Ectodermal cell (in vitro differentiated cells): ENCODE data around the gene TPO.

ENCODE experiments used
- H3K27ac ChIP-seq: 2 replicates; pipeline ENCODE4 v1.7.0; 2013; ENCODE audit warnings: mild to moderate bottlenecking, low read depth, low read length; ENCODE audit not compliant: insufficient read depth, poor library complexity, severe bottlenecking
- H3K27me3 ChIP-seq: 2 replicates; pipeline ENCODE4 v1.7.0; 2013; ENCODE audit warnings: mild to moderate bottlenecking, low read length; ENCODE audit not compliant: insufficient read depth, control insufficient read depth, poor library complexity, severe bottlenecking
- H3K36me3 ChIP-seq: one replicate; pipeline ENCODE4 v1.7.0; 2013; ENCODE audit warnings: low read length; ENCODE audit not compliant: control insufficient read depth, insufficient read depth
- H3K4me1 ChIP-seq: one replicate; pipeline ENCODE4 v1.7.0; 2013; ENCODE audit warnings: low read length; ENCODE audit not compliant: control insufficient read depth, insufficient read depth
- H3K4me3 ChIP-seq: 2 replicates; pipeline ENCODE4 v1.7.0; 2013; ENCODE audit warnings: low read depth, low read length, control low read depth; ENCODE audit not compliant: insufficient read depth
- H3K9me3 ChIP-seq: 2 replicates; pipeline ENCODE4 v1.7.0; 2013; ENCODE audit warnings: mild to moderate bottlenecking, low read length, moderate library complexity; ENCODE audit not compliant: control insufficient read depth
- WGBS, 2 experiments: methylation state at CpG; one replicate each; pipeline ENCODE4 v1.1.7; 2013; ENCODE audit warnings: missing lambda C conversion rate in 2 of 2; 5-methylcytosine and 5-hydroxymethylcytosine counted together

Gene TPO

DNA sequence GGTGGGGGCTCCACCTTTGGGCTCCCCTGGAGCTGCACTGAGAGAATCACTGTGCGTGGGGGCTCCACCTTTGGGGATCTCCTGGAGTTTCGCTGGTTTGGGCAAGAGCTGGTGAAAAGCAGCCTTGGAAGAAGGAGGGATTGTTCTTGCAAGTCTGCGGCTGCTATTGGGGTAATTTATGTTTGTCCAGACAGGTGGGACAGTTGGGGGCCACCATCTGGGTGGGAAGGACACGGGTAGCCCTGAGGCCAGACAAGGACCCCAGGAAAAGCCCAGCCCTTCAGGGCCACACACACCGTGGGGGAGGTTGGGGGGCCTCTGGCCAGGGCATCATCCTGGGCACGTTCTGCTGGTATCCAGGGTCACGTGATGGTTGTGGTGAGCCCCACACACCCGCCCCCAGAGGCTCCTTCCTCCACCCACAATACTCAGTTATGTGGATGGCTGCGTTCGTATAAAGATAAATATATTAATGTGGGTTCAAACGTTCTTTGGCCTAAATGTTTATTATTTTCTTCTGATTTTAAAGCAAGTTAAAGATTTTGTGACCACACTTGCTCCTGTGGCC, 47.7 kb downstream of the TPO start:
- no peak overlapping the region for H3K27ac ChIP-seq
- H3K36me3 ChIP-seq = no peaks in the 10 kb centered on the region
- H3K9me3 ChIP-seq = no peaks in the 10 kb centered on the region
- no peaks in the 10 kb centered on the region for H3K27me3 ChIP-seq
- no peaks in the 10 kb centered on the region for H3K4me1 ChIP-seq
- WGBS, 2 experiments = 82 to 86% methylated on average over 11 of the region's 11 CpGs
- no peak overlapping the region for H3K4me3 ChIP-seq

DNA sequence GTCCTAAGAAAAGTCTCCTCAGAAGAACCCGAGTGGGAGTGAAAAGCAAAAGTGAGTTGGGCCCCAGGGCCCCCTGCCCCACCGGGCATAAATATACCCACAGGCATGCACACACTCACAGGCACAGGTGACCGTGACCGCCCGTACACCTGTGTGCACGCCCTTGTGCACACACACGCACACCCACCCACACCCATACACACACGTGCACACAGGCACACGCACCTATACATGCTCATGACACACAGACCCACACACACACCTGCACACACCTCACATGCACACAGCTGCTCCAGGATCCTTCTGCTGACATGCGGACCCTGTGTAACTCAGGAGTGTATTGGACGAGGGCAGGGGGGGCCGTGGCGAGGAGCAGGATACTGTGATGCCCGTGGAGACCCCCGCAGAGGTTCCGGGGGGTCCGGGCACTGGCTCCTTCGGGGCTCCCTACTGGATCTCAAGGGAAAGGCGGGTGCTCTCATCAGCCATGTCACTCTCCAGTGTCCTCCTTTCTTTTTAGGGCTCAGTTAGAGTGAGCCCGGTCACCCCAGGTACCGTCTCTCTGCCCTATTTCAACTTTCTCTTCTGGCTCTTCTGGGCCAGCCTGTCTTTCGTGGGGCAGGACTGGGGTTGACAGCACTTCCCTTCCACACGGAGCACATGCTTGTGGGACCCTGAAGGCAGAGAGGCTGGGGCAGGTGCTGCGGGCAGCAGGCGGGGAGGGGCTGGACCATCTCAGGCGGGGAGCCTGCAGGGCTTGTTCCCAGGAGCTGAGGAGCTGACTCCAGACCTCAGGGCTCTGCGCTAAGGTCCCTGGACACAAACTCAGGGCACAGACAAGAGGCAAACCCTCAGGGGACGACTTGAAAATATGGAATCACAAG, 48.5 kb downstream of the TPO start:
- Histone ChIP-seq H3K36me3 (no peaks in the 10 kb centered on the region), H3K9me3 (no peaks in the 10 kb centered on the region), H3K4me3 (no peak overlapping the region), H3K27ac (no peak overlapping the region), H3K27me3 (no peaks in the 10 kb centered on the region), H3K4me1 (no peaks in the 10 kb centered on the region)
- WGBS, 2 experiments = 81 to 82% methylated on average over 27 to 28 of the region's 28 CpGs

DNA sequence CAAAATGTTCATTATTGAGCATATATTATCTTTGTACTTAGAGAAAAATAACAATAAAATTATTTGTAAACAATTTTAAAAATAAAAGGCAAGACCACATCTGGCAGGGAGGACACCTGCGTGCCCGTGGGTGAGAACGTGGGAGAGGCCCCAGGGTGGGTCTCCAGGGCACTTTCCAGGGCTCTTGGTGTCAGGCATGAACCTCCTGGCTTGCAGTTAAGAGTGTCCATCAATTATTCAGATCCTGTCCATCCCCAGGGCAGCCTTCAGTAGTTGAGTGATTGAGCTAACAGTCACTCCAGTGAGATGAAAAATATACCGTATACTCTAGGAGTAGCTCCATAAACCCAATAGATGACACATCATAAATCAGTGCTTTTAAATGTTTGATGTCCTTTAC, 49.7 kb downstream of the TPO start:
- no peaks in the 10 kb centered on the region for H3K4me1 ChIP-seq
- no peaks in the 10 kb centered on the region for H3K9me3 ChIP-seq
- WGBS, 2 experiments = 91% methylated on average over 4 of the region's 4 CpGs
- H3K36me3 ChIP-seq = no peaks in the 10 kb centered on the region
- no peak overlapping the region for H3K4me3 ChIP-seq
- no peak overlapping the region for H3K27ac ChIP-seq
- H3K27me3 ChIP-seq = no peaks in the 10 kb centered on the region

DNA sequence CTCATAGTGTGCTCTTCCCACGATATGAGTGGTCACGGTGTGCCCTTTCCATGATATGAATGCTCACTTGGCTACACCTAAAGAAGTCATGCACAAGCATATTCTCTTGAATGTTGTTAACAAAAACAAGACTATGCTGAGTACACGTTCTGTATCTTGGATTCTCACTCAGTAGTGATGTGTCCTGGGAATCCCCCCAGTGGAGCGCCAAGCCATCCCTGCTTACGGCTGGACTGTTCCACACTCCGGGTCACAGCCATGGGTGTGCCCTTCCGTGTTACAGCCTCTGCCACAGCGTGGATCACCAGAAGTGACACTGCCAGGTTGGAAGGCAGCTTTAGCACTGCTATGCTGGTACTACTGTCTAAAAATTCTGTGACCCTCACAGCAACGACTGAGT, 59.1 kb downstream of the TPO start:
- no peaks in the 10 kb centered on the region for H3K27me3 ChIP-seq
- no peaks in the 10 kb centered on the region for H3K9me3 ChIP-seq
- no peaks in the 10 kb centered on the region for H3K4me1 ChIP-seq
- no peak overlapping the region for H3K27ac ChIP-seq
- no peaks in the 10 kb centered on the region for H3K36me3 ChIP-seq
- 93 to 94% methylated on average over 9 of the region's 9 CpGs for WGBS, 2 experiments
- H3K4me3 ChIP-seq = no peak overlapping the region

DNA sequence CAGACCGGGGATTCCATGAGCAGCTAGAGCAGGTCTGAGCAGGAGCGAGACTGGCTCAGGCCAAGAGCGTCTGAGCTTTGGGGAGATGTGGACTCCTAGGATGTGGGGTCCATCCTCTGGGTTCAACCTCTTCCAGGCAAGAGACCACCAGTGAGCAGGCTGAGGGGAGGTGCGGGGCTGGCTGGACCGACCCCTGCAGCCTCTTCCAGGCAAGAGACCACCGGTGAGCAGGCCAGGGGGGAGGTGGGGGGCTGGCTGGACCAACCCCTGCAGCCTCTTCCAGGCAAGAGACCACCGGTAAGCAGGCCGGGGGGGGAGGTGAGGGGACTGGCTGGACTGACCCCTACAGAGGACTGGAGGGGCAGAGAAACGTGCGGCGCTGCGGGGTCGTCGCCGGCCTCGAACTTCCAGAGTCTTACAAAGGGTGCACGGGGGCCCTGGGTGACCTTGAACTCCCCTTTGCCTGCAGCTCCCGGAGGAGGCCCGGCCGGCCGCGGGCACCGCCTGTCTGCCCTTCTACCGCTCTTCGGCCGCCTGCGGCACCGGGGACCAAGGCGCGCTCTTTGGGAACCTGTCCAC, 63.4 kb downstream of the TPO start:
- WGBS, 2 experiments = 95 to 96% methylated on average over 30 of the region's 30 CpGs
- Histone ChIP-seq H3K9me3 (no peaks in the 10 kb centered on the region), H3K27me3 (no peaks in the 10 kb centered on the region), H3K4me1 (no peaks in the 10 kb centered on the region), H3K27ac (no peak overlapping the region), H3K4me3 (no peak overlapping the region), H3K36me3 (no peaks in the 10 kb centered on the region)

DNA sequence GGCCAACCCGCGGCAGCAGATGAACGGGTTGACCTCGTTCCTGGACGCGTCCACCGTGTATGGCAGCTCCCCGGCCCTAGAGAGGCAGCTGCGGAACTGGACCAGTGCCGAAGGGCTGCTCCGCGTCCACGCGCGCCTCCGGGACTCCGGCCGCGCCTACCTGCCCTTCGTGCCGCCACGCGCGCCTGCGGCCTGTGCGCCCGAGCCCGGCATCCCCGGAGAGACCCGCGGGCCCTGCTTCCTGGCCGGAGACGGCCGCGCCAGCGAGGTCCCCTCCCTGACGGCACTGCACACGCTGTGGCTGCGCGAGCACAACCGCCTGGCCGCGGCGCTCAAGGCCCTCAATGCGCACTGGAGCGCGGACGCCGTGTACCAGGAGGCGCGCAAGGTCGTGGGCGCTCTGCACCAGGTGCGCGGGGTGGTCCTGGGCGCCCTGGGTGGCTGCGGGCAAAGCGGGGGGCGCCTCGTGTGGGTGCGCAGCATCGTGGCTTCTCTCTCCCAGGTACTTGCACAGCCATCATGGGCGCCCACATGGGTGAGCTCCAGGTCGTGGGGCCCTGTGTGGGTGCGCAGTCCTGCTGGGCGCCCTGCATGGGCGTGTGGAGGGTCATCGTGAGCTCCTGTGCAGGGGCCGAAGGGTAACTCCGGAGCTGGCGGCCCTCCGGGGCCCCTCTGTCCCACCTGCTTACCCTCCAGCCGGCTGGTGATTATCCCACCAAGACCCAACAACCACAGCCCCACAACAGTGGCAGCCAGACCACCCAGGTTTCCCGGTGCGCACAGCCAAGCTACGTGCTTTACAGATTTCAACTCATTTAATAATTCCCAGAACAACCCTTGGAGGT, 64.2 kb downstream of the TPO start:
- H3K4me1 ChIP-seq = no peaks in the 10 kb centered on the region
- 96% methylated on average over 75 to 76 of the region's 76 CpGs for WGBS, 2 experiments
- no peaks in the 10 kb centered on the region for H3K9me3 ChIP-seq
- no peak overlapping the region for H3K4me3 ChIP-seq
- H3K36me3 ChIP-seq = no peaks in the 10 kb centered on the region
- H3K27ac ChIP-seq = no peak overlapping the region
- no peaks in the 10 kb centered on the region for H3K27me3 ChIP-seq

DNA sequence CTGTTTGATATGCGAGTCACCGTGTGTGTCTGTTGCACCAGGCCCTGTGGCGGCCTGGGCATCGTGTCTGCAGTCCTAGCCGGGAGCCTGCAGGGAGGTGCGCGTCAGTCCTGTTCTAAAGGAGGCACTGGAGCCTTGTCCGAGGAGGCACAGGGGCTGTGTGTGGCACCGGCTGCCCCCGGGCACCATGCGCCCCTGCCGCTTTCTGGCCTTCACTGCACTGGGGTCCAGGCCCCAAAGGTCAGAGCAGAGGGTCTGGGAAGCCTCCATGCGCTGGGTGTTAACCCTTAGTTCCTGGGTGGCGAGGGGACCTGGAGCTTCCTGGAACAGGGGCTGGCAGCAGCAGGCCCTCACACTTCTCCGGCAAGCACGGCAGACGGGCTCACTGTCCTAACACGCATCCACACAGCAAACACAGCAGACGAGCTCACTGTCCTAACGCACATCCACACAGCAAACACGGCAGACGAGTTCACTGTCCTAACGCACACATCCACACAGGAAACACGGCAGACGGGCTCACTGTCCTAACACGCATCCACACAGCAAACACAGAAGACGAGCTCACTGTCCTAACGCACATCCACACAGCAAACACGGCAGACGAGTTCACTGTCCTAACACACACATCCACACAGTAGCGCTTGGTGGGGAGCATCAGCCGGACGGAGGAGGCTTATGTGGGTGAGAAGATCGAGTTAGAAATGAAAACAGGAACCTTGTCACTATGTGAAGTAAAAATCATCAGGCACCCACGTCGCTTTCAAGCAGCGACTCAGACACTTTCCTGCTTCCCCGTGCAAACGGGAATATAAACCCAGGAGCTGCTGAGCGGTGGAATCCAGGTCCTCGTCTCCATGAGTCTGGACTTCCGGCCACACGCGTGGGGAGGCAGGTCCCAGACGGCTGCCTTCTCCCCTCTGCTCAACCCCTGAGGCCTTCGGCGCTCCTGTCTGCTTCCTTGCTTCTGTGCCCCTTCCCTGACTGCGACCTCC, 65.3 kb downstream of the TPO start:
- H3K27me3 ChIP-seq = no peaks in the 10 kb centered on the region
- no peak overlapping the region for H3K4me3 ChIP-seq
- H3K4me1 ChIP-seq = no peaks in the 10 kb centered on the region
- 95% methylated on average over 48 of the region's 48 CpGs for WGBS, 2 experiments
- H3K9me3 ChIP-seq = no peaks in the 10 kb centered on the region
- no peaks in the 10 kb centered on the region for H3K36me3 ChIP-seq
- H3K27ac ChIP-seq = no peak overlapping the region

DNA sequence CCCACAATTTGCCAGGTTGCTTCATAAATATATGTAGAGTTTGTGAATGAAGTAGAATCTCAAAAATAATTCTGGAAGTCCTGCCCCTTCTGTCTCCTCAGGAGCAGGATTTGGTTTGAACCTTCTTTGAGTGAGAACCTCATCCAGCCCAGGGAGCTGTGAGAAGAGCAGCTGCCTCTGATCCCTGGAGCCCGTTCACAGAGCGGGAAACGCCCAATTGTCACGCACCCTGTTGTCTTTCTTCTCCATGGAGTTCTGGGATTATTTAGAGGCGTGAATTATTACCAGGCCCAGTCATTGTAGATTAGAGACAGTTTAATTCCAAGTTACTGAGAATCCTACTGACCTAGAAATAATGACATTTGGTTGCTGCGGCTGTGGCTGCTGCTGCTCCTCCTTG, 66.1 kb downstream of the TPO start:
- Histone ChIP-seq H3K4me1 (no peaks in the 10 kb centered on the region), H3K4me3 (no peak overlapping the region), H3K27ac (no peak overlapping the region), H3K36me3 (no peaks in the 10 kb centered on the region), H3K27me3 (no peaks in the 10 kb centered on the region), H3K9me3 (no peaks in the 10 kb centered on the region)
- 88 to 94% methylated on average over 6 of the region's 6 CpGs for WGBS, 2 experiments

DNA sequence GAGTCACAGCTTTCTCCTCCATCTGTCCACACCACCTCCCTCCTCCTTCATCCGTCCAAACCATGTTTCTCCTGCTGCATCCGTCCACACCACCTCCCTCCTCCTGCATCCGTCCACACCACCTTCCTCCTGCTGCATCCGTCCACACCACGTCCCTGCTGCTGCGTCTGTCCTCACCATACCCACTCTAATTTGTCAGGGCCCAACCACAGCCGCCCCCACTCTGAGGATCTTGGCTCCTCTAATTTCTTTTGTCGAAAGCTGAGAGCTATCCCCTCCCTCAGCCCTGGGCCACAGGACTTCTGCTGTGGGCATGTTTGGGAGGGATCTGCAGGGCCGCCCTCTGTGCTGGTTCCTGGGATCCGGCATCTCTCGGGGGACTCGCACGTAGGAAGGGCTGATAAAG, 67.4 kb downstream of the TPO start:
- Histone ChIP-seq H3K27ac (no peak overlapping the region), H3K9me3 (no peaks in the 10 kb centered on the region), H3K4me1 (no peaks in the 10 kb centered on the region), H3K4me3 (no peak overlapping the region), H3K36me3 (no peaks in the 10 kb centered on the region), H3K27me3 (no peaks in the 10 kb centered on the region)
- WGBS, 2 experiments = 87 to 91% methylated on average over 13 of the region's 13 CpGs
